ENCODE results near the gene CNOT6L. TPM values are rescaled to one million over a fixed set of nuclear protein-coding genes. Genes with fewer than 3 reads are reported as not detected.
"Not testable (repeated sequence)": the region's sequence is repeated elsewhere in the genome, so short reads cannot be mapped to it uniquely, and the experiment has no call there.

The CNOT6L gene
- total and polyA plus RNA-seq, 4 donors: 4.3 to 67.8 (median 27.4) TPM

GRCh38 chr4:77782102-77782835 is 36.9 kb downstream of the CNOT6L start:
- Histone ChIP-seq H3K36me3 (ENCODE audit: control insufficient read depth in 4 of 4, insufficient read depth in 4 of 4, low read length in 4 of 4) (no peaks in the 10 kb centered on the region), H3K27ac (ENCODE audit: low read depth in 1 of 2, low read length in 1 of 2) (no peak overlapping the region), H3K9ac (ENCODE audit: insufficient read depth in 1 of 2, low read length in 2 of 2) (no peak overlapping the region), H3K9me3 (ENCODE audit: control insufficient read depth in 4 of 4, insufficient read depth in 3 of 4, low read length in 3 of 4) (no peaks in the 10 kb centered on the region), H3K27me3 (ENCODE audit: control insufficient read depth in 3 of 3, insufficient read depth in 3 of 3, low read length in 2 of 3) (no peaks in the 10 kb centered on the region), H3K4me3 (no peak overlapping the region), H3K4me1 (ENCODE audit: control insufficient read depth in 5 of 5, insufficient read depth in 5 of 5, low read length in 5 of 5) (peaks cover 0 to 4% (median 3%) of the 10 kb centered on the region in 5 donors)
- WGBS, 2 donors: 86 to 89% methylated on average over 1 of the region's 1 CpG
- DNase-seq: no peak
- ATAC-seq (ENCODE audit: insufficient read depth, low FRiP score): no peak
- TF ChIP-seq CTCF (IDR thresholded peaks at IDR 0.05; ENCODE audit: control extremely low read depth, extremely low read depth): no peak

GRCh38 chr4:77780762-77781161 is 38.4 kb downstream of the CNOT6L start:
- H3K27me3 ChIP-seq (ENCODE audit: control insufficient read depth in 3 of 3, insufficient read depth in 3 of 3, low read length in 2 of 3); ATAC-seq (ENCODE audit: insufficient read depth, low FRiP score); H3K27ac ChIP-seq (ENCODE audit: low read depth in 1 of 2, low read length in 1 of 2); H3K4me3 ChIP-seq; H3K9me3 ChIP-seq (ENCODE audit: control insufficient read depth in 4 of 4, insufficient read depth in 3 of 4, low read length in 3 of 4); H3K36me3 ChIP-seq (ENCODE audit: control insufficient read depth in 4 of 4, insufficient read depth in 4 of 4, low read length in 4 of 4); DNase-seq; H3K9ac ChIP-seq (ENCODE audit: insufficient read depth in 1 of 2, low read length in 2 of 2): not testable (repeated sequence)
- H3K4me1 ChIP-seq (ENCODE audit: control insufficient read depth in 5 of 5, insufficient read depth in 5 of 5, low read length in 5 of 5): peaks cover 0 to 14% (median 10%) of the 10 kb centered on the region in 5 donors
- 94 to 99% methylated on average over 2 of the region's 2 CpGs for WGBS, 2 donors

- Histone ChIP-seq H3K4me1 (ENCODE audit: control insufficient read depth in 5 of 5, insufficient read depth in 5 of 5, low read length in 5 of 5) (peaks cover 0 to 17% (median 10%) of the 10 kb centered on the region in 5 donors), H3K36me3 (ENCODE audit: control insufficient read depth in 4 of 4, insufficient read depth in 4 of 4, low read length in 4 of 4) (peaks cover 0 to 14% (median 3%) of the 10 kb centered on the region in 4 donors), H3K9me3 (ENCODE audit: control insufficient read depth in 4 of 4, insufficient read depth in 3 of 4, low read length in 3 of 4) (no peaks in the 10 kb centered on the region), H3K4me3 (no peak overlapping the region), H3K9ac (ENCODE audit: insufficient read depth in 1 of 2, low read length in 2 of 2) (no peak overlapping the region), H3K27me3 (ENCODE audit: control insufficient read depth in 3 of 3, insufficient read depth in 3 of 3, low read length in 2 of 3) (no peaks in the 10 kb centered on the region), H3K27ac (ENCODE audit: low read depth in 1 of 2, low read length in 1 of 2) (no peak overlapping the region)
- ATAC-seq (ENCODE audit: insufficient read depth, low FRiP score) (no peak), DNase-seq (peak in 2 of 3 donors; percentile 21 to 46)
- WGBS, 2 donors: 3 to 9% methylated on average over 1 of the region's 1 CpG
- TF ChIP-seq CTCF (IDR thresholded peaks at IDR 0.05; ENCODE audit: control extremely low read depth, extremely low read depth): no peak
Observed at GRCh38 chr4:77777135-77777807, 41.9 kb downstream of the CNOT6L start.

All from lung (tissue), 12 donors.